Panc1 (cell line): ENCODE results near the gene LMNB1.

Experiments
- CTCF ChIP-seq: fragments of 450-650 bp; IDR thresholded peaks from 2 replicates; pipeline ENCODE4 v1.5.1; 2017; ENCODE audit warnings: mild to moderate bottlenecking
- POLR2AphosphoS5 ChIP-seq: IDR thresholded peaks from 2 replicates; pipeline ENCODE4 v1.6.1; 2012; ENCODE audit warnings: mild to moderate bottlenecking, low read depth, low read length, moderate library complexity
- REST ChIP-seq, 2 experiments: IDR thresholded peaks; 2 replicates each; pipeline ENCODE4 v1.6.1; 2011 to 2012; ENCODE audit warnings: low read depth in 2 of 2, control low read depth in 1 of 2, low read length in 1 of 2, mild to moderate bottlenecking in 1 of 2, moderate library complexity in 1 of 2; ENCODE audit not compliant: insufficient read depth in 1 of 2
- SIN3A ChIP-seq: IDR thresholded peaks from 2 replicates; pipeline ENCODE4 v1.6.1; 2012; ENCODE audit warnings: low read depth, mild to moderate bottlenecking, low read length, moderate library complexity, borderline replicate concordance; ENCODE audit not compliant: insufficient read depth
- TCF7L2 ChIP-seq: IDR thresholded peaks from 2 replicates; pipeline ENCODE4 v1.6.1; 2011; ENCODE audit warnings: mild to moderate bottlenecking, low read depth, low read length, inconsistent platforms

GRCh38 chr5:126881821-126882600, 105.1 kb downstream of the LMNB1 start:
- TF ChIP-seq CTCF = no peak
- no peak for TF ChIP-seq POLR2AphosphoS5
- no peak for TF ChIP-seq SIN3A
- TF ChIP-seq REST (IDR thresholded peaks at IDR 0.05; ENCODE audit: insufficient read depth in 1 of 2, low read depth in 2 of 2, low read length in 1 of 2) = no peak
- TF ChIP-seq TCF7L2 = no peak
